HG03439 (cell line): ENCODE measurements around the gene SIDT2.

Experiments
- ATAC-seq: cut with Tn5 transposase; IDR thresholded peaks from one replicate; pipeline ENCODE4 v1.9.1; 2021; ENCODE audit warnings: mild to moderate bottlenecking, moderate library complexity; ENCODE audit not compliant: unreplicated experiment

The SIDT2 gene

GRCh38 chr11:117220999-117221774 lies 42.6 kb downstream of the SIDT2 start:
- no peak for ATAC-seq

DNA sequence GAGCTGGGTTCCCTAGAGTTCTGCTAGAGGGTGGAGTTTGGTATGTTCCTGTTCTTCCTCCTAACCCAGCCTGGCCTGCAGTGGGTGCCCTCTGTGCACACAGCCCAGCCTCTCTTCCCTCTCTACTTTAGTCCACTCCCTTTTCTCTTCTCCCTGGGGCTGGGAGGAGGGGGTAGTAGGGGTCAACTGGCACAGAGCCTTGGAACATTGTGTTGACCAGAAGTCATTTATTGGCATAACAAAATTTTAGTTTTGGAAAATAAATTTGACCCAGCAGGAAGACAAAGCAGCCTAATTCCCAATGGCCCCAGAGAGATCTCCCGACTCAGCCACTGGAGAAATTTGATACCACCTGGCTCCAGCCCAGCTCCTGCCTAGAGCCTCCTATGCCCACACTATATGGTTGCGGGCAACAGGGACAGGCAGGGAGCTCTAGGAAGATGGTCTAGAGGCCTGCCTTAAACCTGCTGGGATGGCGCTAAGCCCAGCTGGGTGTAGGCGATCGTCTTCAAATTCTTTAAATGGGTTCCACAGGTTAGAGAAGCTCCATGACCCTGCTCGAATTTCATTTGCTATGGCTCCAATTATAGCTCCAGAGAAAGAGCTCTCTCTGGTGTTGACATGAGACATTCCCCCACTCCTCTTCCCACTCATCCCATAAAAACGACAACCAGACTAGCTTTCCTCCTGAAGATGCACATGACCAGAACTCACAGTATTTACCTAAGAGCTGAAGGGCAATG lies 43.4 kb downstream of the SIDT2 start:
- no peak for ATAC-seq

GRCh38 chr11:117222991-117223740 lies 44.6 kb downstream of the SIDT2 start:
- ATAC-seq: no peak

DNA sequence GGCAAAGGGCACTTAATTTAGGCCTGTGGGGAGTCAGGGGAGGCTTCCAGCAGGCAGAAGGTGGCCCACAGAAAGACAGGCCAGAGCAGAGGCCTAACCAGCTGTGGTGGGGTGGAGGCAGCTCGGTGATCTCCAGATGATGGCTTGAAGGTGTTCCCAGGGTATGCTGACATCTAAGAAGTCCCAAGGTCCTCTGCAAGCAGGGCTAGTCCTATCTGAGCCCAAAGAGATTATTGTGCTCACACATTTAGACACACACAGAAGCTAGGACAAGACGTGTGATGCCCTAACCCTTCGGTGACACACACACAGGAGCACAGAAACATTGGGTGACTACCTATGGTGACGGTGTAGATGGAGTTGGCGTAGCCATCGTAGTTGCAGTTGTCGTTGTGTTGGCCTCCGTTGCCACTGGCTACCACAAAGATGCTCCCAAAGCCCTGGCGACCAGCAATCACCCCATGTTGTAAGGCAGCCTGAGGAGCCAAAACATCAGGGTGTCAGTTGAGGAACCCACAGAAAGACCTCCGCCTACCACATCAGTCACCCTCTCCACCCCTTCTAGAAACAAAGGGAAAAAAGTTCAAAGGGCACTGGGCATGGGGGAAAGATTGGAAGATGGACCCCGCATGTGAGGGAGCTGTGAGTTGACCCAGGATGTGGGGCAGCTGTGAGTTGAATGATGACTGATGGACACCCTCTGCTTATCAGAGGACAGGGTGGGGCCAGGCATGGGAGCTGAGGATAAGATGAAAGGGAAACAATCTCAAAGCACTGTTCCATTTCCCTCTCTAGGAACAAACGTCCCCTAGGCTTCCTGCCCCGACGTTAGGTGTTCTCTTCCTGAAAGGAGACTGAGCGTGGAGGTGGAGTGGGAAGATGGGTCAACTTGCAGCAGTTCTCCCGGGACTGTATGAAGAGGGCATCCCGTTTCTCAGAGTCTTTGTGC lies 45.5 kb downstream of the SIDT2 start:
- no peak for ATAC-seq

GRCh38 chr11:117225553-117226170 lies 47.1 kb downstream of the SIDT2 start:
- no peak for ATAC-seq

- no peak for ATAC-seq
These were observed 48.1 kb downstream of the SIDT2 start for GRCh38 chr11:117226388-117227385.

DNA sequence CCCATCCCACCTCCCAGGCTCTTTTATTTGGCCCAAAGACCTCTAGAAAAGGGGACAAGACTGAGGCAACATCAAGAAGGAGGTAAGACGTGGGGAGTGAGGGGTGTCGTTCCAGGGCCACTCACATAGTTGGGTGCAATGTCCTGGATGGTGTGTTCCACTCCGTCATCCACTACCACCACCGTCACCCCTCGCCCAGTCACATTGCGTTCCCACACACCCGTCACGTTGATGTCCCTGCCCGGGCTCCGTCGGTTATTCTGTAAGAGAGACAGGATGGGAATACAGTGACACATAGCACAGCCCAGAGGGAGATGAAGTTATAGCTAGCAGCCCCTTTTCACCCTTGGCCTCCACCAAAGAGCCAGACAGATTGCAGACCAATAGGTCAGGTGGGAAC lies 49.5 kb downstream of the SIDT2 start:
- no peak for ATAC-seq

DNA sequence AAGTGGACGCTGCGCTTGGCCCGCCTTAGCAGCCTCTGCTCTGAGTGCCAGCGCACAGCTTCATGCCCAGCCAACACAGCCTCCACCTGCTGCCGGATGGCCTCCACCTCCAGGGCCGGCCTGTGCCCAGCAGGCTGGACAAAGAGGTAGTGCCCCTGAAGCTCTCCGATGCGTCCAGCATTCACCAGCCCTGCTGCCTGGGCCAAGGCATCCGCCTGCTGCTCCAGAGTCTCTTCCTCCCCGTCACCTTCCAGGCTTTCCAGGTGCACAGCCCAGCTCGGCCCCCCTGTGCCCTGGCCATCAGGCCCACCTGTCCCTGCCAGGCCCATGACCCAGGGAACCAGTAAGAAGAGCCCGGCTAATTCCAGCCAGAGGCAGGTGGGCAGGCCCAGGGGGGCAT lies 50.9 kb downstream of the SIDT2 start:
- no peak for ATAC-seq

DNA sequence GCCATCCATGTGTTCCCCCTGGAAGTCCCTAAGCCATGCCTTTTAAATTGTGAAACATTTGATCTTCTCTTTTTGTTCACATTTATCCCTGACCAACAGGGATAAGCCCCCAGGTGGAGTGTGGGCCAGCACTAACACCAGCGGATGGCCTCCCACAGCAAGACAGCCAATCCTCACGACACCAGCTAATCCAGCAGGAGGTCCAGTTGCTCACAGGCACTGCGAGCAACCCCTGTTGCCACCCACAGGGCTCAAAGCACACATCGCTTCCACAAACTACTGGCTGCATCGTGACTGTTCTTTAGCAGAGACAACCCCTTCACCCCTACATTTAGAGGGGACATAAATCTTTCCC lies 51.4 kb downstream of the SIDT2 start:
- no peak for ATAC-seq

- ATAC-seq: no peak
These were observed 51.9 kb downstream of the SIDT2 start for GRCh38 chr11:117230286-117230961.

- no peak for ATAC-seq
These were observed 52.7 kb downstream of the SIDT2 start for GRCh38 chr11:117230999-117231841.

DNA sequence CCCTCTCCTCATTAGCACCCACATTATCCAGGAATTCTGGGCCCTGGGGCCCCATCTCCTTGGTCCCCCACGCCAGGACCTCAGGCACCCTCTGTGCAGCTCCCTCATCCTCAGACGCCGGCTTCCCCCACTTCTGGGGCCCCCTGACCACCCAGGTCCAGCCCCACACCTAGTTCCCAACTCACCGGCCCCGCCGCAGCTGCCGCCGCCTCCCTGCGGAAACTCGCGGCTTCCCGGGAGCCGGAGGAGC lies 53.2 kb downstream of the SIDT2 start, which contains the start of gene PCSK7:
TSS of gene PCSK7 (minus strand) at position 232 of the 250 bp plus-strand sequence. CDS start 2,229 bp downstream, outside the sequence.
- no peak for ATAC-seq

DNA sequence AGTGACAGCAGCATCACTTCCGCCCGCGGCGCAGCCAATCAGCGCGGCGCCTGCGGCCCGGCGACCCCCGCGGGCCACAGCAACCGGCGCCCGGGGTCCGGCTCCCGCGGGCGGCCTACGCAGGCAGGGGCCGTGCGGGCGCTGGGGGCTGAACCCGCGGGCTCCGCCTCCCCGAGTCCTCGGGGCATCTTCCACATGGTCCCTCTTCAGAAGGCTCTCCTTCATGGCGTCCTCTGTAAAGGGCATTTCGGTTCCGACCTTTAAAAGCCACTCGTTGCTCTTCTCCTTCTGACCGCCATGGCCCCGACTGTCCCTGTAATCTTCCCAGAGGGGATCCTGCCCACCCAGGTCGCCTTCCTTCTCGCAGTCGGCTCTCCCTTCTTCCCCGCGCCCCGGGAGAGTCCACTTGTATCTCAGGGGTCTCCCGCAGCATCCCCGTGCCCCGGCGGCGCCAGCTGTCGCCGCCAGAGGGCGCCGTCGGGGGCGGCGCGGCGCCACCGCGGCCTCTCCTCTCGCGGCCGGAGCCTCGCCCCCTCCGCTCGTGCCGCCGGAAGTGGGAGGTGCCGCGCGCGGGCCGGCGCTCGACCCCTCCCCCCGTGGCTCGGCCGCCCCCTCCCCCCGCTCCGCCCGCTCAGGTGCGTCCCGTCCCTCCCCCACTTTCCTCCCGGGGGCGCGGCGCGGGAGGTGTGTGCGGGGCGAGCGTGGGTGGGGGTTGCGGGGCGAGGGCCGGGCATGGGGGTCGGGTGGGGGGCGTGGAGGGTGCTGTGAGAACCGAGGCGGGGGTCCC lies 53.7 kb downstream of the SIDT2 start, which contains the start of gene RNF214:
TSS of gene RNF214 (plus strand) at position 580 of the 787 bp plus-strand sequence. CDS start 1,602 bp downstream, outside the sequence.
- peak; percentile 62 for ATAC-seq

DNA sequence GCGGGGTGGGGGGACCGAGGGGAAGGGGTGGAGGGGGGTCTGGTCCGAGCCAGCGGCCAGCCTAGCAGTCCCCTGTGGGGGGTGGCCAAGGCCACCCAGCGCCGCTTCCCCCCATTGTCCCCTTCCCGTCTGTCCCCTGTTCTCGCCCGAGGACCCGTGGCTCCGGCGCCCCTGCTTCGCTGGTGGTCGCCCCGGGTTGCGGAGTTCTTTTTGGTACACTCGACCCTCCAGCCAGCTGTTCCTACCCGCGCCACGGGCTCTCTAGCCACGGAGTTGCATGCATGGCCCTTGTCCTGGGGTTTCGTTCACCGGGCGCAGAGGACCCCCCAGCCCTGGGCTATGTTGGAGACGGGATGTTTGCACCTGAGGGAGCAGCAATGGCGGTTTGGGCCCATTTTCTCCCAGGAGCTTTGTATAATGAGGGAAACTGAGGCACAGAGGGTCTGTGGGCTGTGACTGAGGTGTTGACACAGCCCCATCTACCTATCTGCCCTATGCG lies 54.4 kb downstream of the SIDT2 start:
- no peak for ATAC-seq

- no peak for ATAC-seq
These were observed 59.7 kb downstream of the SIDT2 start for GRCh38 chr11:117238221-117238620.

- no peak for ATAC-seq
These were observed 60.8 kb downstream of the SIDT2 start for GRCh38 chr11:117239295-117239694.
